GM23338 (cell line): ENCODE results near the gene LTBR. TPM values are rescaled to one million over a fixed set of nuclear protein-coding genes. Genes with fewer than 3 reads are reported as not detected.

Source experiments
- ATAC-seq: fragments of 200-7000 bp; cut with Tn5 transposase; 3 replicates; pipeline ENCODE4 v1.9.1; 2020
- DNase-seq: peaks from one replicate; pipeline ENCODE4 v3.0.0-alpha.2; 2015; ENCODE audit warnings: low spot score
- H2AFZ ChIP-seq: fragments of 200-600 bp; sonication (generic); 2 replicates; pipeline ENCODE4 v1.8.0; 2016; ENCODE audit warnings: antibody characterized with exemption, mild to moderate bottlenecking, moderate library complexity
- H3F3A ChIP-seq: fragments of 200-600 bp; sonication (generic); replicated peaks from 2 replicates; pipeline ENCODE4 v1.8.0; 2017; ENCODE audit warnings: antibody characterized with exemption, mixed run types, low read depth
- H3K27ac ChIP-seq: fragments of 200-600 bp; sonication (generic); 2 replicates; pipeline ENCODE4 v1.6.1; 2016; ENCODE audit warnings: low read depth
- H3K27me3 ChIP-seq: fragments of 200-600 bp; sonication (generic); 2 replicates; pipeline ENCODE4 v1.8.0; 2016; ENCODE audit warnings: mild to moderate bottlenecking, mixed run types, moderate library complexity; ENCODE audit not compliant: insufficient read depth
- H3K36me3 ChIP-seq: fragments of 200-600 bp; sonication (generic); 2 replicates; pipeline ENCODE4 v1.8.0; 2016; ENCODE audit warnings: mild to moderate bottlenecking; ENCODE audit not compliant: insufficient read depth
- H3K4me1 ChIP-seq: fragments of 200-600 bp; sonication (generic); 2 replicates; pipeline ENCODE4 v1.8.0; 2016; ENCODE audit warnings: mild to moderate bottlenecking, moderate library complexity; ENCODE audit not compliant: insufficient read depth
- H3K4me2 ChIP-seq: fragments of 200-600 bp; sonication (generic); 2 replicates; pipeline ENCODE4 v1.7.1; 2017; ENCODE audit warnings: mixed run types
- H3K4me3 ChIP-seq: fragments of 200-600 bp; sonication (generic); 2 replicates; pipeline ENCODE4 v1.6.1; 2016; ENCODE audit warnings: mixed run types
- H3K79me2 ChIP-seq: fragments of 200-600 bp; sonication (generic); replicated peaks from 2 replicates; pipeline ENCODE4 v1.8.0; 2017; ENCODE audit warnings: mild to moderate bottlenecking; ENCODE audit not compliant: insufficient read depth
- H3K9me2 ChIP-seq: fragments of 200-600 bp; sonication (generic); 2 replicates; pipeline ENCODE4 v1.8.0; 2017; ENCODE audit not compliant: insufficient read depth
- H4K20me1 ChIP-seq: fragments of 200-600 bp; sonication (generic); replicated peaks from 2 replicates; pipeline ENCODE4 v1.8.0; 2017; ENCODE audit warnings: mild to moderate bottlenecking; ENCODE audit not compliant: insufficient read depth
- H3K27ac Mint-ChIP-seq: 2 replicates; pipeline ENCODE4 v1.8.0; 2020; ENCODE audit warnings: inconsistent platforms, mild to moderate bottlenecking, moderate library complexity, mixed read lengths
- H3K27me3 Mint-ChIP-seq: 3 replicates; pipeline ENCODE4 v1.8.0; 2022; ENCODE audit warnings: low read depth, mild to moderate bottlenecking, moderate library complexity, mixed read lengths, inconsistent platforms; ENCODE audit not compliant: insufficient read depth, poor library complexity
- H3K36me3 Mint-ChIP-seq: 3 replicates; pipeline ENCODE4 v1.8.0; 2021; ENCODE audit warnings: low read depth, mild to moderate bottlenecking, inconsistent platforms, moderate library complexity, mixed read lengths
- H3K4me1 Mint-ChIP-seq: 3 replicates; pipeline ENCODE4 v1.8.0; 2020; ENCODE audit warnings: mild to moderate bottlenecking, inconsistent platforms, mixed read lengths
- H3K4me3 Mint-ChIP-seq: 3 replicates; pipeline ENCODE4 v1.8.0; 2021; ENCODE audit warnings: moderate library complexity, mild to moderate bottlenecking, inconsistent platforms, mixed read lengths
- H3K9me3 Mint-ChIP-seq: 3 replicates; pipeline ENCODE4 v1.8.0; 2020; ENCODE audit warnings: moderate library complexity, mild to moderate bottlenecking, inconsistent platforms, mixed read lengths
- CREB1 ChIP-seq: fragments of 250-450 bp; sonication (Bioruptor Pico); IDR thresholded peaks from 2 replicates; pipeline ENCODE4 v1.5.0; 2020; ENCODE audit warnings: low read depth, mild to moderate bottlenecking, moderate library complexity
- EZH2phosphoT487 ChIP-seq: fragments of 200-600 bp; sonication (generic); IDR thresholded peaks from one replicate; pipeline ENCODE4 v1.8.1; 2018; ENCODE audit warnings: antibody characterized with exemption; ENCODE audit not compliant: unreplicated experiment
- NANOG ChIP-seq: IDR thresholded peaks from 2 replicates; pipeline ENCODE4 v1.6.1; 2016; ENCODE audit warnings: antibody characterized with exemption, borderline replicate concordance
- REST ChIP-seq: IDR thresholded peaks from one replicate; pipeline ENCODE4 v1.6.1; 2018; ENCODE audit warnings: antibody characterized with exemption; ENCODE audit not compliant: unreplicated experiment
- STAT1 ChIP-seq: IDR thresholded peaks from one replicate; pipeline ENCODE4 v1.6.1; 2016; ENCODE audit warnings: antibody characterized with exemption; ENCODE audit not compliant: unreplicated experiment
- ZNF114 ChIP-seq: fragments of 250-450 bp; sonication (Bioruptor Pico); IDR thresholded peaks from 2 replicates; pipeline ENCODE4 v1.5.0; 2020; ENCODE audit warnings: mild to moderate bottlenecking, moderate library complexity
- ZNF331 ChIP-seq: fragments of 250-450 bp; sonication (Bioruptor Pico); IDR thresholded peaks from 2 replicates; pipeline ENCODE4 v1.5.0; 2020; ENCODE audit warnings: low read depth, mild to moderate bottlenecking, moderate library complexity
- ZNF462 ChIP-seq: fragments of 250-450 bp; sonication (Bioruptor Pico); IDR thresholded peaks from 2 replicates; pipeline ENCODE4 v1.5.0; 2020; ENCODE audit warnings: mild to moderate bottlenecking, moderate library complexity
- polyA plus RNA-seq: library from polyadenylated mRNA; unstranded; fragments of >200 nt; fragmentation: Nextera tagmentation; extraction: Ambion mirVana; gene quantifications from 2 replicates; pipeline ENCODE4 v1.2.1, GENCODE V29; 2016
- total RNA-seq: library from RNA; depleted of rRNA; stranded (reverse); fragments of >200 nt; shearing (Covaris generic); gene quantifications from 2 replicates; pipeline ENCODE4 v1.2.3, GENCODE V29; 2014
- TF ChIP-seq, protein P1 (sequence below), 2 experiments: fragments of 200-600 bp in 1 of 2; sonication (generic) in 1 of 2; conservative IDR thresholded peaks; 2 replicates each; pipeline versions ENCODE4 v1.5.1 to v1.6.1; 2016 to 2017; ENCODE audit warnings: antibody characterized with exemption in 2 of 2, low read depth in 2 of 2, mild to moderate bottlenecking in 2 of 2, moderate library complexity in 1 of 2
- TF ChIP-seq, protein P2 (sequence below): IDR thresholded peaks from 2 replicates; pipeline ENCODE4 v1.6.1; 2016; ENCODE audit warnings: antibody characterized with exemption

Gene LTBR
- total and polyA plus RNA-seq, 2 experiments from 2014 or later: 6.1 to 6.8 TPM

- TF ChIP-seq ZNF462 (CRISPR knock-in tag): no peak
- TF ChIP-seq, protein P1, sequence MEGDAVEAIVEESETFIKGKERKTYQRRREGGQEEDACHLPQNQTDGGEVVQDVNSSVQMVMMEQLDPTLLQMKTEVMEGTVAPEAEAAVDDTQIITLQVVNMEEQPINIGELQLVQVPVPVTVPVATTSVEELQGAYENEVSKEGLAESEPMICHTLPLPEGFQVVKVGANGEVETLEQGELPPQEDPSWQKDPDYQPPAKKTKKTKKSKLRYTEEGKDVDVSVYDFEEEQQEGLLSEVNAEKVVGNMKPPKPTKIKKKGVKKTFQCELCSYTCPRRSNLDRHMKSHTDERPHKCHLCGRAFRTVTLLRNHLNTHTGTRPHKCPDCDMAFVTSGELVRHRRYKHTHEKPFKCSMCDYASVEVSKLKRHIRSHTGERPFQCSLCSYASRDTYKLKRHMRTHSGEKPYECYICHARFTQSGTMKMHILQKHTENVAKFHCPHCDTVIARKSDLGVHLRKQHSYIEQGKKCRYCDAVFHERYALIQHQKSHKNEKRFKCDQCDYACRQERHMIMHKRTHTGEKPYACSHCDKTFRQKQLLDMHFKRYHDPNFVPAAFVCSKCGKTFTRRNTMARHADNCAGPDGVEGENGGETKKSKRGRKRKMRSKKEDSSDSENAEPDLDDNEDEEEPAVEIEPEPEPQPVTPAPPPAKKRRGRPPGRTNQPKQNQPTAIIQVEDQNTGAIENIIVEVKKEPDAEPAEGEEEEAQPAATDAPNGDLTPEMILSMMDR (conservative IDR thresholded peaks at IDR 0.05; ENCODE audit: low read depth in 2 of 2): no peak
Measured at GRCh38 chr12:6338955-6339354, 45.0 kb upstream of the LTBR start (continued).

GRCh38 chr12:6340032-6340638, 43.8 kb upstream of the LTBR start:
- no peak overlapping the region for H2AFZ ChIP-seq
- H3K9me2 ChIP-seq: no peaks in the 10 kb centered on the region
- no peaks in the 10 kb centered on the region for H3K27me3 ChIP-seq
- 0 out of 2 replicates have a peak, but pooled peaks cover 3% of the 10 kb centered on the region for H4K20me1 ChIP-seq
- H3K79me2 ChIP-seq: peaks cover 58% of the 10 kb centered on the region
- DNase-seq (no peak), ATAC-seq (no peak)
- peak overlapping the region; percentile 78; the same call in 1 of the 2 replicates for H3K27ac ChIP-seq
- peaks cover 28% of the 10 kb centered on the region for H3K4me1 Mint-ChIP-seq
- peaks cover 5% of the 10 kb centered on the region; the same call in 1 of the 3 replicates for H3K36me3 Mint-ChIP-seq
- no peak overlapping the region for H3K4me3 Mint-ChIP-seq
- H3F3A ChIP-seq: peaks cover 26% of the 10 kb centered on the region
- H3K27ac Mint-ChIP-seq: no peak overlapping the region
- no peaks in the 10 kb centered on the region for H3K36me3 ChIP-seq
- peaks cover 73% of the 10 kb centered on the region for H3K4me1 ChIP-seq
- peaks cover 11% of the 10 kb centered on the region for H3K27me3 Mint-ChIP-seq
- H3K4me2 ChIP-seq: peak overlapping the region; percentile 96
- no peaks in the 10 kb centered on the region for H3K9me3 Mint-ChIP-seq
- H3K4me3 ChIP-seq: peak overlapping the region; percentile 96
- TF ChIP-seq, protein P2, sequence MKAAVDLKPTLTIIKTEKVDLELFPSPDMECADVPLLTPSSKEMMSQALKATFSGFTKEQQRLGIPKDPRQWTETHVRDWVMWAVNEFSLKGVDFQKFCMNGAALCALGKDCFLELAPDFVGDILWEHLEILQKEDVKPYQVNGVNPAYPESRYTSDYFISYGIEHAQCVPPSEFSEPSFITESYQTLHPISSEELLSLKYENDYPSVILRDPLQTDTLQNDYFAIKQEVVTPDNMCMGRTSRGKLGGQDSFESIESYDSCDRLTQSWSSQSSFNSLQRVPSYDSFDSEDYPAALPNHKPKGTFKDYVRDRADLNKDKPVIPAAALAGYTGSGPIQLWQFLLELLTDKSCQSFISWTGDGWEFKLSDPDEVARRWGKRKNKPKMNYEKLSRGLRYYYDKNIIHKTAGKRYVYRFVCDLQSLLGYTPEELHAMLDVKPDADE: no peak
- TF ChIP-seq CREB1 (CRISPR knock-in tag) (no peak), EZH2phosphoT487 (no peak), ZNF114 (CRISPR knock-in tag) (no peak), REST (no peak), STAT1 (no peak), NANOG (no peak), ZNF331 (CRISPR knock-in tag) (no peak)
